Measurements from ENCODE around the gene CLNS1A.
"Not testable (repeated sequence)": the region's sequence is repeated elsewhere in the genome, so short reads cannot be mapped to it uniquely, and the experiment has no call there.

Gene CLNS1A

GRCh38 chr11:77656362-77656761 lies 18.8 kb upstream of the CLNS1A start:
- Histone ChIP-seq H3K4me3 (ENCODE audit: low read length in 2 of 2) (no peak overlapping the region), H3K4me1 (ENCODE audit: control insufficient read depth, insufficient read depth, low read length) (no peaks in the 10 kb centered on the region), H3K36me3 (ENCODE audit: control insufficient read depth in 2 of 2, insufficient read depth in 2 of 2, low read length in 2 of 2) (no peaks in the 10 kb centered on the region), H3K27ac (ENCODE audit: low read length) (no peak overlapping the region), H3K9me3 (ENCODE audit: control insufficient read depth in 2 of 2, low read length in 2 of 2) (no peaks in the 10 kb centered on the region), H3K27me3 (ENCODE audit: control insufficient read depth in 1 of 2, insufficient read depth in 2 of 2, low read length in 2 of 2) (no peaks in the 10 kb centered on the region), H3K9ac (ENCODE audit: low read length in 2 of 2) (no peak overlapping the region)

GRCh38 chr11:77654770-77655434 lies 17.3 kb upstream of the CLNS1A start:
- Histone ChIP-seq H3K27me3 (ENCODE audit: control insufficient read depth in 1 of 2, insufficient read depth in 2 of 2, low read length in 2 of 2) (no peaks in the 10 kb centered on the region), H3K9me3 (ENCODE audit: control insufficient read depth in 2 of 2, low read length in 2 of 2) (no peaks in the 10 kb centered on the region), H3K4me3 (ENCODE audit: low read length in 2 of 2) (no peak overlapping the region), H3K9ac (ENCODE audit: low read length in 2 of 2) (no peak overlapping the region), H3K36me3 (ENCODE audit: control insufficient read depth in 2 of 2, insufficient read depth in 2 of 2, low read length in 2 of 2) (no peaks in the 10 kb centered on the region), H3K27ac (ENCODE audit: low read length) (no peak overlapping the region), H3K4me1 (ENCODE audit: control insufficient read depth, insufficient read depth, low read length) (no peaks in the 10 kb centered on the region)

GRCh38 chr11:77650123-77650522 lies 12.5 kb upstream of the CLNS1A start:
- Histone ChIP-seq H3K27me3 (ENCODE audit: control insufficient read depth in 1 of 2, insufficient read depth in 2 of 2, low read length in 2 of 2) (peaks cover 0 to 3% of the 10 kb centered on the region in 2 donors), H3K9me3 (ENCODE audit: control insufficient read depth in 2 of 2, low read length in 2 of 2) (no peaks in the 10 kb centered on the region), H3K27ac (ENCODE audit: low read length) (no peak overlapping the region), H3K4me3 (ENCODE audit: low read length in 2 of 2) (no peak overlapping the region), H3K36me3 (ENCODE audit: control insufficient read depth in 2 of 2, insufficient read depth in 2 of 2, low read length in 2 of 2) (no peaks in the 10 kb centered on the region), H3K4me1 (ENCODE audit: control insufficient read depth, insufficient read depth, low read length) (no peaks in the 10 kb centered on the region), H3K9ac (ENCODE audit: low read length in 2 of 2) (no peak overlapping the region)

DNA sequence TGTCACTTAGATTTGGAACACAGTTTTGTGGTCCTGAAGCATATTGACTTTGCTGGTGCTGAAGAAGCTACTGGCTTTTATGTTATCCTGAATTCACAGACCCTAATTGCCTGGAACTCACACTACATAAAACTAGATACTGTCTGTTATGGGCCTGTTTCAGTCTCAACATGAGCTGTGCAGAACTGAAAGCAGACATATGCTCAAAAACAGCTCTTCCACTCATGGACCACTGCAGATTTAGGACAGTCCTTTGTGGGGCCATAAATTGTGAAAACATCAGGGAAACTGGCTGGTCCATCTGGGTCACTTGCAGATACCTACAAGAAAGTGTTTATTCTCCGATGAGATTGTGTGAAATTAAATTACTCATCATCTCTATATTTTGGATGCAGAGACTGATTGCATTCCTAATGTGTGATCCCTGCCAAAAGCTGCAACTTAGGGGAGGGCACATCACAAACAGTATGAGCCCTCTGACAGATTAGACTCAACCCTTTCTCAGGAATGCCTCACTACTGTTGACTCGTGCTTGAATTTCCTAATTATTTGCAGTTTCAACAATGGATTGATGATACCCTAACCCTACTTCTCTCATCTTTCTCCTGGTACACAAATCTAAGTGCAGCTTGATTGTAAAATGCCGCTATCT lies 10.2 kb upstream of the CLNS1A start:
- Histone ChIP-seq H3K27me3 (ENCODE audit: control insufficient read depth in 1 of 2, insufficient read depth in 2 of 2, low read length in 2 of 2) (peaks cover 0 to 4% of the 10 kb centered on the region in 2 donors), H3K9ac (ENCODE audit: low read length in 2 of 2) (no peak overlapping the region), H3K27ac (ENCODE audit: low read length) (no peak overlapping the region), H3K4me1 (ENCODE audit: control insufficient read depth, insufficient read depth, low read length) (no peaks in the 10 kb centered on the region), H3K4me3 (ENCODE audit: low read length in 2 of 2) (no peak overlapping the region), H3K36me3 (ENCODE audit: control insufficient read depth in 2 of 2, insufficient read depth in 2 of 2, low read length in 2 of 2) (no peaks in the 10 kb centered on the region), H3K9me3 (ENCODE audit: control insufficient read depth in 2 of 2, low read length in 2 of 2) (no peaks in the 10 kb centered on the region)

- H3K36me3 ChIP-seq (ENCODE audit: control insufficient read depth in 2 of 2, insufficient read depth in 2 of 2, low read length in 2 of 2) = no peaks in the 10 kb centered on the region
- H3K9ac ChIP-seq (ENCODE audit: low read length in 2 of 2) = no peak overlapping the region
- peaks cover 0 to 4% of the 10 kb centered on the region in 2 donors for H3K27me3 ChIP-seq (ENCODE audit: control insufficient read depth in 1 of 2, insufficient read depth in 2 of 2, low read length in 2 of 2)
- H3K4me1 ChIP-seq (ENCODE audit: control insufficient read depth, insufficient read depth, low read length) = no peaks in the 10 kb centered on the region
- H3K9me3 ChIP-seq (ENCODE audit: control insufficient read depth in 2 of 2, low read length in 2 of 2) = no peaks in the 10 kb centered on the region
- H3K27ac ChIP-seq (ENCODE audit: low read length) = no peak overlapping the region
- no peak overlapping the region for H3K4me3 ChIP-seq (ENCODE audit: low read length in 2 of 2)
Measured at GRCh38 chr11:77644887-77645286, 7.3 kb upstream of the CLNS1A start.

DNA sequence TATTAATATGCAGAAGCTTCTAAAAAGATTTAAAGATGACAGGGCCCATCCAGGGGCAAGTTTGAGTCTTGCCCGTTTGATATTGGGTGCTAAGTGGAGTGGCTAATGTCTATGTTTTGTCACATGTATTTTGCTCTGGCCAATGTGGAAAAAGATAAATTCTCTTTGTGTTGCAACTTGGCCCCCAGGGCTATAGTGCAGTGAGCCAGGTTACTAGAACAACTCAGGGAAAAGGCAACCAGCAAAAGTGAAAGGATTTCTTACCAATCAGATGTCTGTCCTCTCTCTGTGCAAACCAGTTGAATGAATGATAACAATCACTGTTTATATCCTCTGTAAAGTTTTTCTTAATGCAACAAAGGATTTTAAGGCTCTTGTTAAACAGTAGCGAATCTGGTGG lies 4.6 kb upstream of the CLNS1A start:
- H3K9me3 ChIP-seq (ENCODE audit: control insufficient read depth in 2 of 2, low read length in 2 of 2) = no peaks in the 10 kb centered on the region
- no peak overlapping the region for H3K9ac ChIP-seq (ENCODE audit: low read length in 2 of 2)
- H3K27me3 ChIP-seq (ENCODE audit: control insufficient read depth in 1 of 2, insufficient read depth in 2 of 2, low read length in 2 of 2) = peaks cover 0 to 4% of the 10 kb centered on the region in 2 donors
- H3K4me3 ChIP-seq (ENCODE audit: low read length in 2 of 2) = no peak overlapping the region
- no peak overlapping the region for H3K27ac ChIP-seq (ENCODE audit: low read length)
- peaks cover 4% of the 10 kb centered on the region for H3K4me1 ChIP-seq (ENCODE audit: control insufficient read depth, insufficient read depth, low read length)
- H3K36me3 ChIP-seq (ENCODE audit: control insufficient read depth in 2 of 2, insufficient read depth in 2 of 2, low read length in 2 of 2) = no peaks in the 10 kb centered on the region

DNA sequence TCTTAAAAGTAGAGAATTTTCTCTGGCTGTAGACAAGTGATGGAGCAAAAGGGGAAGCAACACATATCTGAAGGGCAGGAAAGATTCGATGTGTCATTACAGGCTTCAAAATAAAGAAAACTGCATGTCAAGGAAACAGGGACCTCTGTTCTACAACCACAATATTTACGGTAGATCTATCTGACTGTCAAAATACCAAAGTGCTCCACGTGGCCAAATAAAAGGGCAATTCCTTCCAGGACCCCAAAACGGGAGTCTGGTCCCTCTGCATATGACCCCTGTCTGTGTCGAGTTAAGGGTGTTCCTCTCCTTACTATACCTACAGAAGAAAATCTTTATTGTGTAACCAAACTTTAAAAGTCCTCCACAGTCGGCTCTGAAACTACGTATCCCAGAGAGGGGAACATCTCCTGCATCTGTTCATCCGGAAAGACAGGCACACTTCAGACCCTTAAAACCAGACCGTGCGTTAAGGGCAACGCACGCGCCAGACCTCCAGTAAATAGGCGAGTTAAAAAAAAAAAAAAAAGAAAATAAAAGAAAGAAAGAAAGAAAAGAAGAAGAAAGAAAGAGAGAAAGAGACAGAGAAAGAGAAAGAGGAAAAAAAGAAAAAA lies 756 bp downstream of the CLNS1A start:
- peak overlapping the region; percentile 93 to 98 for H3K9ac ChIP-seq (ENCODE audit: low read length in 2 of 2)
- H3K27me3 ChIP-seq (ENCODE audit: control insufficient read depth in 1 of 2, insufficient read depth in 2 of 2, low read length in 2 of 2) = no peaks in the 10 kb centered on the region
- H3K36me3 ChIP-seq (ENCODE audit: control insufficient read depth in 2 of 2, insufficient read depth in 2 of 2, low read length in 2 of 2) = no peaks in the 10 kb centered on the region
- peak overlapping the region; percentile 94 to 95 for H3K4me3 ChIP-seq (ENCODE audit: low read length in 2 of 2)
- no peak overlapping the region for H3K27ac ChIP-seq (ENCODE audit: low read length)
- H3K9me3 ChIP-seq (ENCODE audit: control insufficient read depth in 2 of 2, low read length in 2 of 2) = no peaks in the 10 kb centered on the region
- H3K4me1 ChIP-seq (ENCODE audit: control insufficient read depth, insufficient read depth, low read length) = peaks cover 9% of the 10 kb centered on the region

DNA sequence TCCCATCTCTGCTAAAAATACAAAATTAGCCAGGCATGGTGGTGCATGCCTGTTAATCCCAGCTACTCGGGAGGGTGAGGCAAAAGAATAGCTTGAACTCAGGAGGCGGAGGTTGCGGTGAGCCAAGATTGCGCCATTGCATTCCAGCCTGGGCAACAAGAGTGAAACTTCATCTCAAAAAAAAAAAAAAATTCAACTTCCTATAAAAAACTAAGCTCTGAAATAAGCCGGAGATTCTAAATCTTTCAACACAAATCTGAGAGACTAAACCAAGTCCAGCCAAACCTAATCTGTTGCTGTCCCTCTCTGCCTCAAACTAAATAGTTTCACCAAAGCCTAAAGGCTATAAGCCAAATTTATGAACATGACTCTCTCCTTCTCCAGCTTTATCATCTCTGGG lies 3.7 kb downstream of the CLNS1A start:
- not testable (repeated sequence) for H3K27ac ChIP-seq (ENCODE audit: low read length); H3K27me3 ChIP-seq (ENCODE audit: control insufficient read depth in 1 of 2, insufficient read depth in 2 of 2, low read length in 2 of 2); H3K9ac ChIP-seq (ENCODE audit: low read length in 2 of 2); H3K36me3 ChIP-seq (ENCODE audit: control insufficient read depth in 2 of 2, insufficient read depth in 2 of 2, low read length in 2 of 2); H3K4me1 ChIP-seq (ENCODE audit: control insufficient read depth, insufficient read depth, low read length); H3K4me3 ChIP-seq (ENCODE audit: low read length in 2 of 2); H3K9me3 ChIP-seq (ENCODE audit: control insufficient read depth in 2 of 2, low read length in 2 of 2)

GRCh38 chr11:77630157-77630710 lies 7.4 kb downstream of the CLNS1A start:
- H3K4me3 ChIP-seq (ENCODE audit: low read length in 2 of 2) = no peak overlapping the region
- H3K27ac ChIP-seq (ENCODE audit: low read length) = no peak overlapping the region
- no peaks in the 10 kb centered on the region for H3K4me1 ChIP-seq (ENCODE audit: control insufficient read depth, insufficient read depth, low read length)
- H3K27me3 ChIP-seq (ENCODE audit: control insufficient read depth in 1 of 2, insufficient read depth in 2 of 2, low read length in 2 of 2) = no peaks in the 10 kb centered on the region
- no peak overlapping the region for H3K9ac ChIP-seq (ENCODE audit: low read length in 2 of 2)
- H3K36me3 ChIP-seq (ENCODE audit: control insufficient read depth in 2 of 2, insufficient read depth in 2 of 2, low read length in 2 of 2) = peaks cover 0 to 4% of the 10 kb centered on the region in 2 donors
- H3K9me3 ChIP-seq (ENCODE audit: control insufficient read depth in 2 of 2, low read length in 2 of 2) = no peaks in the 10 kb centered on the region

GRCh38 chr11:77619576-77620198 lies 17.9 kb downstream of the CLNS1A start:
- Histone ChIP-seq H3K9ac (ENCODE audit: low read length in 2 of 2) (no peak overlapping the region), H3K9me3 (ENCODE audit: control insufficient read depth in 2 of 2, low read length in 2 of 2) (no peaks in the 10 kb centered on the region), H3K27me3 (ENCODE audit: control insufficient read depth in 1 of 2, insufficient read depth in 2 of 2, low read length in 2 of 2) (no peaks in the 10 kb centered on the region), H3K27ac (ENCODE audit: low read length) (no peak overlapping the region), H3K36me3 (ENCODE audit: control insufficient read depth in 2 of 2, insufficient read depth in 2 of 2, low read length in 2 of 2) (peaks cover 33 to 34% of the 10 kb centered on the region in 2 donors), H3K4me3 (ENCODE audit: low read length in 2 of 2) (no peak overlapping the region), H3K4me1 (ENCODE audit: control insufficient read depth, insufficient read depth, low read length) (no peaks in the 10 kb centered on the region)

All from stomach smooth muscle (tissue), 2 donors.